GM23338 (cell line): ENCODE data around the gene MICAL3. TPM values are rescaled to one million over a fixed set of nuclear protein-coding genes. Genes with fewer than 3 reads are reported as not detected.

Experiments used
- ATAC-seq: fragments of 200-7000 bp; cut with Tn5 transposase; 3 replicates; pipeline ENCODE4 v1.9.1; 2020
- DNase-seq: peaks from one replicate; pipeline ENCODE4 v3.0.0-alpha.2; 2015; ENCODE audit warnings: low spot score
- H2AFZ ChIP-seq: fragments of 200-600 bp; sonication (generic); 2 replicates; pipeline ENCODE4 v1.8.0; 2016; ENCODE audit warnings: antibody characterized with exemption, mild to moderate bottlenecking, moderate library complexity
- H3F3A ChIP-seq: fragments of 200-600 bp; sonication (generic); replicated peaks from 2 replicates; pipeline ENCODE4 v1.8.0; 2017; ENCODE audit warnings: antibody characterized with exemption, mixed run types, low read depth
- H3K27ac ChIP-seq: fragments of 200-600 bp; sonication (generic); 2 replicates; pipeline ENCODE4 v1.6.1; 2016; ENCODE audit warnings: low read depth
- H3K27me3 ChIP-seq: fragments of 200-600 bp; sonication (generic); 2 replicates; pipeline ENCODE4 v1.8.0; 2016; ENCODE audit warnings: mild to moderate bottlenecking, mixed run types, moderate library complexity; ENCODE audit not compliant: insufficient read depth
- H3K36me3 ChIP-seq: fragments of 200-600 bp; sonication (generic); 2 replicates; pipeline ENCODE4 v1.8.0; 2016; ENCODE audit warnings: mild to moderate bottlenecking; ENCODE audit not compliant: insufficient read depth
- H3K4me1 ChIP-seq: fragments of 200-600 bp; sonication (generic); 2 replicates; pipeline ENCODE4 v1.8.0; 2016; ENCODE audit warnings: mild to moderate bottlenecking, moderate library complexity; ENCODE audit not compliant: insufficient read depth
- H3K4me2 ChIP-seq: fragments of 200-600 bp; sonication (generic); 2 replicates; pipeline ENCODE4 v1.7.1; 2017; ENCODE audit warnings: mixed run types
- H3K4me3 ChIP-seq: fragments of 200-600 bp; sonication (generic); 2 replicates; pipeline ENCODE4 v1.6.1; 2016; ENCODE audit warnings: mixed run types
- H3K79me2 ChIP-seq: fragments of 200-600 bp; sonication (generic); replicated peaks from 2 replicates; pipeline ENCODE4 v1.8.0; 2017; ENCODE audit warnings: mild to moderate bottlenecking; ENCODE audit not compliant: insufficient read depth
- H3K9me2 ChIP-seq: fragments of 200-600 bp; sonication (generic); 2 replicates; pipeline ENCODE4 v1.8.0; 2017; ENCODE audit not compliant: insufficient read depth
- H4K20me1 ChIP-seq: fragments of 200-600 bp; sonication (generic); replicated peaks from 2 replicates; pipeline ENCODE4 v1.8.0; 2017; ENCODE audit warnings: mild to moderate bottlenecking; ENCODE audit not compliant: insufficient read depth
- H3K27ac Mint-ChIP-seq: 2 replicates; pipeline ENCODE4 v1.8.0; 2020; ENCODE audit warnings: inconsistent platforms, mild to moderate bottlenecking, moderate library complexity, mixed read lengths
- H3K27me3 Mint-ChIP-seq: 3 replicates; pipeline ENCODE4 v1.8.0; 2022; ENCODE audit warnings: low read depth, mild to moderate bottlenecking, moderate library complexity, mixed read lengths, inconsistent platforms; ENCODE audit not compliant: insufficient read depth, poor library complexity
- H3K36me3 Mint-ChIP-seq: 3 replicates; pipeline ENCODE4 v1.8.0; 2021; ENCODE audit warnings: low read depth, mild to moderate bottlenecking, inconsistent platforms, moderate library complexity, mixed read lengths
- H3K4me1 Mint-ChIP-seq: 3 replicates; pipeline ENCODE4 v1.8.0; 2020; ENCODE audit warnings: mild to moderate bottlenecking, inconsistent platforms, mixed read lengths
- H3K4me3 Mint-ChIP-seq: 3 replicates; pipeline ENCODE4 v1.8.0; 2021; ENCODE audit warnings: moderate library complexity, mild to moderate bottlenecking, inconsistent platforms, mixed read lengths
- H3K9me3 Mint-ChIP-seq: 3 replicates; pipeline ENCODE4 v1.8.0; 2020; ENCODE audit warnings: moderate library complexity, mild to moderate bottlenecking, inconsistent platforms, mixed read lengths
- CTCF ChIP-seq, 2 experiments: fragments of 200-600 bp in 1 of 2; sonication (generic) in 1 of 2; conservative IDR thresholded peaks; 2 replicates each; pipeline versions ENCODE4 v1.5.1 to v1.6.1; 2016 to 2017; ENCODE audit warnings: antibody characterized with exemption in 2 of 2, low read depth in 2 of 2, mild to moderate bottlenecking in 2 of 2, moderate library complexity in 1 of 2
- EZH2 ChIP-seq: fragments of 200-600 bp; sonication (generic); IDR thresholded peaks from one replicate; pipeline ENCODE4 v1.8.0; 2017; ENCODE audit warnings: antibody characterized with exemption, mild to moderate bottlenecking, low read depth; ENCODE audit not compliant: unreplicated experiment
- NANOG ChIP-seq: IDR thresholded peaks from 2 replicates; pipeline ENCODE4 v1.6.1; 2016; ENCODE audit warnings: antibody characterized with exemption, borderline replicate concordance
- POLR2AphosphoS5 ChIP-seq: IDR thresholded peaks from 2 replicates; pipeline ENCODE4 v1.6.1; 2016; ENCODE audit warnings: antibody characterized with exemption, low read depth
- STAT1 ChIP-seq: IDR thresholded peaks from one replicate; pipeline ENCODE4 v1.6.1; 2016; ENCODE audit warnings: antibody characterized with exemption; ENCODE audit not compliant: unreplicated experiment
- ZNF114 ChIP-seq: fragments of 250-450 bp; sonication (Bioruptor Pico); IDR thresholded peaks from 2 replicates; pipeline ENCODE4 v1.5.0; 2020; ENCODE audit warnings: mild to moderate bottlenecking, moderate library complexity
- ZNF462 ChIP-seq: fragments of 250-450 bp; sonication (Bioruptor Pico); IDR thresholded peaks from 2 replicates; pipeline ENCODE4 v1.5.0; 2020; ENCODE audit warnings: mild to moderate bottlenecking, moderate library complexity
- polyA plus RNA-seq: library from polyadenylated mRNA; unstranded; fragments of >200 nt; fragmentation: Nextera tagmentation; extraction: Ambion mirVana; gene quantifications from 2 replicates; pipeline ENCODE4 v1.2.1, GENCODE V29; 2016
- total RNA-seq: library from RNA; depleted of rRNA; stranded (reverse); fragments of >200 nt; shearing (Covaris generic); gene quantifications from 2 replicates; pipeline ENCODE4 v1.2.3, GENCODE V29; 2014

MICAL3 gene
- total and polyA plus RNA-seq, 2 experiments from 2014 or later, result 10.1 to 33.9 TPM

GRCh38 chr22:17916226-17916889, 108.0 kb downstream of the MICAL3 start:
- Mint-ChIP-seq H3K27me3 (peaks cover 7% of the 10 kb centered on the region), H3K4me1 (peaks cover 35% of the 10 kb centered on the region), H3K9me3 (no peaks in the 10 kb centered on the region), H3K27ac (no peak overlapping the region), H3K36me3 (no peaks in the 10 kb centered on the region; the same call in 2 of the 3 replicates), H3K4me3 (no peak overlapping the region)
- Histone ChIP-seq H3K79me2 (peaks cover 94% of the 10 kb centered on the region), H3K4me2 (no peak overlapping the region), H3F3A (peaks cover 7% of the 10 kb centered on the region; the same call in 1 of the 2 replicates), H3K27ac (no peak overlapping the region), H3K4me3 (no peak overlapping the region), H2AFZ (no peak overlapping the region), H3K36me3 (no peaks in the 10 kb centered on the region), H3K4me1 (peaks cover 29% of the 10 kb centered on the region), H4K20me1 (peaks cover 30% of the 10 kb centered on the region), H3K9me2 (no peaks in the 10 kb centered on the region), H3K27me3 (no peaks in the 10 kb centered on the region)
- ATAC-seq (no peak), DNase-seq (no peak)
- TF ChIP-seq POLR2AphosphoS5 (no peak), CTCF (conservative IDR thresholded peaks at IDR 0.05; ENCODE audit: low read depth in 2 of 2) (no peak), EZH2 (no peak), NANOG (no peak), STAT1 (no peak)

GRCh38 chr22:17915676-17916075, 108.7 kb downstream of the MICAL3 start:
- Mint-ChIP-seq H3K4me3 (no peak overlapping the region), H3K4me1 (peaks cover 35% of the 10 kb centered on the region), H3K27me3 (peaks cover 7% of the 10 kb centered on the region), H3K9me3 (no peaks in the 10 kb centered on the region), H3K36me3 (no peaks in the 10 kb centered on the region; the same call in 2 of the 3 replicates), H3K27ac (no peak overlapping the region)
- DNase-seq (no peak), ATAC-seq (no peak)
- H3K79me2 ChIP-seq, result peaks cover 94% of the 10 kb centered on the region
- H3K4me2 ChIP-seq, result no peak overlapping the region
- H3K9me2 ChIP-seq, result no peaks in the 10 kb centered on the region
- no peaks in the 10 kb centered on the region for H3K36me3 ChIP-seq
- H3K4me3 ChIP-seq, result no peak overlapping the region
- H2AFZ ChIP-seq, result no peak overlapping the region
- H3K27ac ChIP-seq, result no peak overlapping the region
- TF ChIP-seq NANOG (no peak), POLR2AphosphoS5 (no peak), EZH2 (no peak), STAT1 (no peak), ZNF114 (CRISPR knock-in tag) (no peak)
- H4K20me1 ChIP-seq, result peaks cover 34% of the 10 kb centered on the region
- H3K4me1 ChIP-seq, result peaks cover 29% of the 10 kb centered on the region
- no peaks in the 10 kb centered on the region for H3K27me3 ChIP-seq
- H3F3A ChIP-seq, result peaks cover 5% of the 10 kb centered on the region; the same call in 1 of the 2 replicates

- no peaks in the 10 kb centered on the region for H3K36me3 Mint-ChIP-seq
- H3K4me2 ChIP-seq, result no peak overlapping the region
- ATAC-seq, result no peak
- DNase-seq, result no peak
- H3K4me1 ChIP-seq, result peaks cover 25% of the 10 kb centered on the region
- H3K4me1 Mint-ChIP-seq, result peaks cover 35% of the 10 kb centered on the region
- no peaks in the 10 kb centered on the region for H3K9me3 Mint-ChIP-seq
- no peak overlapping the region for H3K27ac ChIP-seq
- H3K9me2 ChIP-seq, result no peaks in the 10 kb centered on the region
- H4K20me1 ChIP-seq, result peaks cover 34% of the 10 kb centered on the region
- H3K36me3 ChIP-seq, result no peaks in the 10 kb centered on the region
- H3K27me3 Mint-ChIP-seq, result peaks cover 4% of the 10 kb centered on the region
- H3K27me3 ChIP-seq, result no peaks in the 10 kb centered on the region
- peaks cover 91% of the 10 kb centered on the region for H3K79me2 ChIP-seq
- H2AFZ ChIP-seq, result no peak overlapping the region
- no peak overlapping the region for H3K4me3 ChIP-seq
- H3K27ac Mint-ChIP-seq, result no peak overlapping the region
- peaks cover 5% of the 10 kb centered on the region; the same call in 1 of the 2 replicates for H3F3A ChIP-seq
- no peak overlapping the region for H3K4me3 Mint-ChIP-seq
- TF ChIP-seq EZH2 (no peak), ZNF462 (CRISPR knock-in tag) (no peak), NANOG (no peak), ZNF114 (CRISPR knock-in tag) (no peak)
These were observed 109.2 kb downstream of the MICAL3 start for GRCh38 chr22:17915188-17915587.
